Lower leg skin (tissue), 4 donors: Measurements from ENCODE around the gene TMEM120A. TPM values are rescaled to one million over a fixed set of nuclear protein-coding genes. Genes with fewer than 3 reads are reported as not detected.

Source experiments
- DNase-seq, 2 donors: peaks; one replicate each; pipeline ENCODE4 v3.0.0-alpha.2; 2019; ENCODE audit warnings: low spot score in 2 of 2
- H3K4me3 ChIP-seq: fragments of 200-600 bp; sonication (generic); 2 replicates; pipeline ENCODE4 v1.5.1; 2017; ENCODE audit warnings: mild to moderate bottlenecking, low read depth; ENCODE audit not compliant: poor library complexity, severe bottlenecking
- POLR2A ChIP-seq, 2 donors: fragments of 450-650 bp; IDR thresholded peaks; one replicate each; pipeline ENCODE4 v1.6.1; 2016 to 2017; ENCODE audit warnings: antibody characterized with exemption in 2 of 2, mild to moderate bottlenecking in 1 of 2, moderate library complexity in 1 of 2
- WGBS, 2 donors: methylation state at CpG; one replicate each; pipeline ENCODE4 v1.1.5; 2018; 5-methylcytosine and 5-hydroxymethylcytosine counted together
- intact Hi-C: fragments of 100-400 bp; cut with DNase I; formaldehyde crosslinking; loops from one replicate; pipeline ENCODE4 v1.15.0; 2023; ENCODE audit warnings: low total_unique reads
- total RNA-seq, 4 donors: library from RNA; depleted of rRNA; stranded (reverse); fragments of >200 nt; gene quantifications; one replicate each; pipeline ENCODE4 v1.1.0, GENCODE V29; 2016
- TF ChIP-seq, protein P1 (sequence below), 3 donors: fragments of 450-650 bp; IDR thresholded peaks; one replicate each; pipeline ENCODE4 v1.5.1; 2016; ENCODE audit warnings: antibody characterized with exemption in 3 of 3, mild to moderate bottlenecking in 3 of 3, moderate library complexity in 2 of 3

TMEM120A gene
- total RNA-seq, 4 donors from 2014 or later: 17.7 to 37.4 (median 27.6) TPM

DNA sequence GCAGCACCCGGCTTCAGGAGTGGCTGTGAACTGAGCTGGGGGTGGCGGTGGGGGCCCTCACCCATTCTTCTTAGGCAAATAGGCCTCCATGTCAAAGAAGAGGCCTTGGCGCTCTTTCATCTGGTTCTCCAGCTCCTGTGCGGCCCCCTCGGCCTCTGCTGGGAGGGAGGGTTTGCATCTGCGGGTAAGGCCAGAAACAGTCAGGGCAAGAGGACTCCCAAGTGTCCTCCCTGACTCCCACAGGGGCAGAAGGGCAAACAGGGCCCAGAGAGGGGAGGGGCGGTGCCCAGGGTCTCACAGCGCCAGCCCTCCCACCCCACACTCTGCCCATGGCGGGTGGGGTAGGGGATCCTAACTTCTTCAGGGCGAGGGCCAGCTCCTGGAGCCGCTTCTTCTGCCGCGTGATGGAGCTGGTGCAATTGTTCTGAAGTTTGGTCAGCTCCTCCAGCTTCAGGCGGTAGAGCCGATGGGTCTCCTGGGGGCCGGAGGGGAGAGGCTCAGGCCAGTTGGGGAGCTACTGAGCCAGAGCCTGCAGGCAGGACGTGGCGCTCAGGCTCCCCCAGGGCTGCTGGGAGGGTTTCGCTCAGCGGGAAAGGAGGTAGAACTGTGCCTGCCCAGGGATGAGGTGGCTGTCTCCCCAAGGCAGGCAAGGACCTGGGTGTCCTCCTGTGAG is 2.2 kb downstream of the TMEM120A start:
- intact Hi-C loops: no loop called here
- no peak overlapping the region for H3K4me3 ChIP-seq

DNA sequence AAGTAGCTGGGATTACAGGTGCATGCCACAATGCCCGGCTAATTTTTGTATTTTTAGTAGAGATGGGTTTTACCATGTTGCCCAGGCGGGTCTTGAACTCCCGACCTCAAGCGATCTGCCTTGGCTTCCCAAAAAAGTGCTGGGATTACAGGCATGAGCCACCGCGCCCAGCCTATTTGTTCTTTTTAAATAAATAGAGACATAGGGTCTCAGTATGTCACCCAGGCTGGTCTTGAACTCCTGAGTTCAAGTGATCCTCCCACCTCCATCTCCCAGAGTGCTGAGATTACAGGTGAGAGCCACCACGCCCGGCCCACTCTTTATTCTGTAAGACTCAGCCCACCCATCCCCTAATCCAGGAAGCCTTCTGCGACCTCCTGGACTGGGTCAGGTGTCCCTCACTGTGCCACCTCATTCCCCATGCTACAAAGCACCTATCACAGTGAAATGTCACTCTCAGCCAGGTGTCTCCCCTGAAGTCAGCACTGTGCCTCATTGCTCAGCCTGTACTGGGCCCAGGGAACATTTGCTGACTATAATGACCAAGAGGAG is 2.8 kb downstream of the TMEM120A start:
- WGBS, 2 donors: 96 to 98% methylated on average over 9 of the region's 9 CpGs
- DNase-seq: no peak
- no peak overlapping the region for H3K4me3 ChIP-seq
- intact Hi-C loops: no loop called here
- TF ChIP-seq POLR2A (IDR thresholded peaks at IDR 0.05): no peak
- TF ChIP-seq, protein P1, sequence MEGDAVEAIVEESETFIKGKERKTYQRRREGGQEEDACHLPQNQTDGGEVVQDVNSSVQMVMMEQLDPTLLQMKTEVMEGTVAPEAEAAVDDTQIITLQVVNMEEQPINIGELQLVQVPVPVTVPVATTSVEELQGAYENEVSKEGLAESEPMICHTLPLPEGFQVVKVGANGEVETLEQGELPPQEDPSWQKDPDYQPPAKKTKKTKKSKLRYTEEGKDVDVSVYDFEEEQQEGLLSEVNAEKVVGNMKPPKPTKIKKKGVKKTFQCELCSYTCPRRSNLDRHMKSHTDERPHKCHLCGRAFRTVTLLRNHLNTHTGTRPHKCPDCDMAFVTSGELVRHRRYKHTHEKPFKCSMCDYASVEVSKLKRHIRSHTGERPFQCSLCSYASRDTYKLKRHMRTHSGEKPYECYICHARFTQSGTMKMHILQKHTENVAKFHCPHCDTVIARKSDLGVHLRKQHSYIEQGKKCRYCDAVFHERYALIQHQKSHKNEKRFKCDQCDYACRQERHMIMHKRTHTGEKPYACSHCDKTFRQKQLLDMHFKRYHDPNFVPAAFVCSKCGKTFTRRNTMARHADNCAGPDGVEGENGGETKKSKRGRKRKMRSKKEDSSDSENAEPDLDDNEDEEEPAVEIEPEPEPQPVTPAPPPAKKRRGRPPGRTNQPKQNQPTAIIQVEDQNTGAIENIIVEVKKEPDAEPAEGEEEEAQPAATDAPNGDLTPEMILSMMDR (IDR thresholded peaks at IDR 0.05): no peak

More for the DNA sequence above, 2.2 kb downstream of the TMEM120A start:
- no peak for TF ChIP-seq POLR2A (IDR thresholded peaks at IDR 0.05)
- TF ChIP-seq, protein P1 (IDR thresholded peaks at IDR 0.05): no peak
- 84 to 86% methylated on average over 19 to 20 of the region's 20 CpGs for WGBS, 2 donors
- no peak for DNase-seq

DNA sequence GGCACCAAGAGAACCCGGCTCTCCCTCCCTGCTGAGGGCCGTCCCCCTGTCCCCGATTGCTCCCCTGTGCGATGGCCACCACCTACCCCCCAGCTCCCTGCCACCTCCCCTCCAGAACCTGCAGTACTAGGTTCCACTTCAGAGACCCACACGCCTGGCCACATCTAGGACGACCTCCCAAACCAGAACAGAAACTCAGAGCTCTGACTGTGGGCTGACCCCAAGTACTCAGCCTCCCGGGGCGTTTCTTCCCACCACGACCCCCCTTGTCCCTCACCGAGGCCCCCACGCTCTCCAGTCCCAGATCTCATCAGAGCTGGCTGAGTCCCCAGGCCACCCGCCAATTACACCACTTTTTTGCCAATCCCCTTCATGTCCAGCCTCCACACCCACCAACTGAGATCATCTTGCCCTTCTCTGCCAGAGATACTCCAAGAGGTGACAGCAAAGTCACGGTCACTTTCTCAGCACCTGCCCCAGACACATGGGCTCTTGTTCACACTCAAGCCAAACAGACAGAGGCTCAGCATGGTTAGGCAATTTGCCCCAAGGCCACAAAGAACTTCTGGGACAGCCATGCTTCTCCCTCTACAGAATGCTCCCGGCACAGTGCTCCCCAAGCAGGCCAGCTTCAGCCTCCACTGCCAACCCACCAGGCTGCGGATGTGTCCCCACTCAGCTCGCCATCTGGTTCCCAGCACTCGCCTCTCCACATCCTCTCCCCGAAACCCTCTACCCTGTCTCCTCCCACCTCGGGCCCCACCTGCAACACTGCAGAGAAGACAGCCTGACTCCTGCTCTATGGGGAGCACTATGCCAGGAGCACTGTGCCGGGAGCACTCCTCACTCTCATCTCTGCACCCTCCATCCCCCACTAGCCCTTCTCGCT is 4.7 kb downstream of the TMEM120A start:
- intact Hi-C loops: no loop called here
- TF ChIP-seq POLR2A (IDR thresholded peaks at IDR 0.05): no peak
- TF ChIP-seq, protein P1 (IDR thresholded peaks at IDR 0.05): no peak
- no peak for DNase-seq

DNA sequence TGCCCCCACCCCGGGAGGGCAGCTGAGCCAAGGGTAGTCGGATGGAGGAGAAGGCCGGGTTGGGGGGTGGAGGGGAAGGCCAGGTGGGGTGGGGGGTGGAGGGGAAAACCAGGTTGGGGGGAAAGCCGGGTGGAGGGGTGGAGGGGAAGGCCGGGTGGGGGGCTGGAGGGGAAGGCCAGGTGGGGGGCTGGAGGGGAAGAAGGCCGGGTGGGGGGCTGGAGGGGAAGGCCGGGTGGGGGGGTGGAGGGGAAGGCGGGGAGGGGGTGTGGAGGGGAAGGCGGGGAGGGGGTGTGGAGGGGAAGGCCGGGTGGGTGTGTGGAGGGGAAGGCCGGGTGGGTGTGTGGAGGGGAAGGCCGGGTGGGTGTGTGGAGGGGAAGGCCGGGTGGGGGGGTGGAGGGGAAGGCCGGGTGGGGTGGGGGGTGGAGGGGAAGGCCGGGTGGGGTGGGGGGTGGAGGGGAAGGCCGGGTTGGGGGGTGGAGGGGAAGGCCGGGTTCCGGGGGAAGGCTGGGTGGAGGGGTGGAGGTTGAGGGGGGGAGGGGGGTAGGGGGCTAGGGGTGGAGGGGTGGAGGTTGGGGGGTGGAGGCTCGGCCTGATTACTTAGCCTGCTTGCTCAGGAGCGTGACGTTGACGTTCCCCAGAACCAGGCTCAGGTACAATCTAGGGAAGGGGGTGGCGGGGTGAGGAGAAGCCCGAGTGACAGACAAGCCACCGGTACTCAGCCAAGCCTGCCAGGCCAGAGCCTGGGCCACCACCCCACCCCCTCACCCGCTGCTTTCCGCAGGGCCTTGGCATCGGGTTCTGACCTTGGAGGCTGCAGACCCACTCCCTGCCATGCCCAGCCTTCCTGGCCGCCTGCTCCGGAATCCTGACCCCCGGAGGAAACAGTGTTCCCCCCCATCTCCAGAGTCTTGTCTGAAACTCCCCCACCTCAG is 5.6 kb downstream of the TMEM120A start:
- whole genome bisulfite sequencing, 2 donors: 42 to 51% methylated on average over 13 to 16 of the region's 31 CpGs
- no peak for DNase-seq
- no peak overlapping the region for H3K4me3 ChIP-seq
- intact Hi-C loops: no loop called here
- no peak for TF ChIP-seq POLR2A (IDR thresholded peaks at IDR 0.05)
- TF ChIP-seq, protein P1 (IDR thresholded peaks at IDR 0.05): no peak

More for the DNA sequence above, 4.7 kb downstream of the TMEM120A start:
- WGBS, 2 donors: 48 to 51% methylated on average over 21 of the region's 21 CpGs
- no peak overlapping the region for H3K4me3 ChIP-seq
